HT-29 (cell line): ENCODE data around the gene ASGR1. TPM values are rescaled to one million over a fixed set of nuclear protein-coding genes. Genes with fewer than 3 reads are reported as not detected.

Source experiments
- DNase-seq: peaks from one replicate; pipeline ENCODE4 v3.0.0-alpha.2; 2015; ENCODE audit warnings: low spot score
- total RNA-seq: library from RNA; depleted of rRNA; stranded (reverse); fragments of >200 nt; shearing (Covaris generic); gene quantifications from 2 replicates; pipeline ENCODE4 v1.2.3, GENCODE V29; 2014

The ASGR1 gene
- total RNA-seq, 1 experiment from 2014 or later = not detected

GRCh38 chr17:7216242-7217112 lies 37.3 kb upstream of the ASGR1 start:
- DNase-seq = no peak

GRCh38 chr17:7215652-7216180 lies 36.5 kb upstream of the ASGR1 start:
- DNase-seq = no peak

GRCh38 chr17:7215136-7215638 lies 36.0 kb upstream of the ASGR1 start:
- no peak for DNase-seq

GRCh38 chr17:7214300-7215135 lies 35.3 kb upstream of the ASGR1 start:
- peak; percentile 89 for DNase-seq

- peak; percentile 67 for DNase-seq
Measured at GRCh38 chr17:7213895-7214299, 34.7 kb upstream of the ASGR1 start.

- no peak for DNase-seq
Measured at GRCh38 chr17:7211491-7212273, 32.5 kb upstream of the ASGR1 start.

GRCh38 chr17:7208754-7209460 lies 29.7 kb upstream of the ASGR1 start:
- DNase-seq = no peak

- DNase-seq = no peak
Measured at GRCh38 chr17:7208027-7208571, 28.9 kb upstream of the ASGR1 start.

GRCh38 chr17:7207120-7208001 lies 28.2 kb upstream of the ASGR1 start:
- DNase-seq = no peak

GRCh38 chr17:7205561-7205960 lies 26.4 kb upstream of the ASGR1 start:
- DNase-seq = no peak

- peak; percentile 25 for DNase-seq
Measured at GRCh38 chr17:7204828-7205461, 25.8 kb upstream of the ASGR1 start.

GRCh38 chr17:7204336-7204735 lies 25.2 kb upstream of the ASGR1 start:
- DNase-seq = no peak

- DNase-seq = no peak
Measured at GRCh38 chr17:7203391-7203790, 24.2 kb upstream of the ASGR1 start.

- DNase-seq = no peak
Measured at GRCh38 chr17:7196651-7197401, 17.7 kb upstream of the ASGR1 start.

GRCh38 chr17:7195971-7196370 lies 16.8 kb upstream of the ASGR1 start:
- no peak for DNase-seq

GRCh38 chr17:7192271-7192937 lies 13.2 kb upstream of the ASGR1 start:
- no peak for DNase-seq

- DNase-seq = no peak
Measured at GRCh38 chr17:7191571-7192270, 12.6 kb upstream of the ASGR1 start.
